ENCODE measurements around the gene KRT31.
"Not testable (repeated sequence)": the region's sequence is repeated elsewhere in the genome, so short reads cannot be mapped to it uniquely, and the experiment has no call there.

Gene KRT31

GRCh38 chr17:41383690-41384089 is 13.7 kb downstream of the KRT31 start:
- no peak for DNase-seq
- no peak for TF ChIP-seq CTCF (IDR thresholded peaks at IDR 0.05; ENCODE audit: low read depth, low read length, missing control alignments)
- in situ Hi-C loops (cut with HindIII; ENCODE audit: low pct_ligation_motif_present, low sequenced_read_pairs): no loop called here
- H3K27me3 ChIP-seq (replicated peaks): no peaks in the 10 kb centered on the region
- no peaks in the 10 kb centered on the region for H3K36me3 ChIP-seq (replicated peaks)
- H3K4me3 ChIP-seq (ENCODE audit: low read depth, low read length): no peak overlapping the region
- H3K27ac ChIP-seq: no peak overlapping the region

GRCh38 chr17:41382394-41382793 is 15.0 kb downstream of the KRT31 start:
- no peak overlapping the region for H3K27ac ChIP-seq
- no peak for DNase-seq

GRCh38 chr17:41381943-41382342 is 15.5 kb downstream of the KRT31 start, which contains the start of gene KRT34:
KRT34 (minus strand) TSS chr17:41382306; CDS start chr17:41382246, 60 bp downstream.
- H3K27ac ChIP-seq; DNase-seq; H3K36me3 ChIP-seq (replicated peaks); in situ Hi-C loops (cut with HindIII; ENCODE audit: low pct_ligation_motif_present, low sequenced_read_pairs); H3K27me3 ChIP-seq (replicated peaks); H3K4me3 ChIP-seq (ENCODE audit: low read depth, low read length): not testable (repeated sequence)

More at GRCh38 chr17:41382394-41382793, 15.0 kb downstream of the KRT31 start:
- H3K4me3 ChIP-seq (ENCODE audit: low read depth, low read length): no peak overlapping the region
- H3K36me3 ChIP-seq (replicated peaks): no peaks in the 10 kb centered on the region
- no peak for TF ChIP-seq CTCF (IDR thresholded peaks at IDR 0.05; ENCODE audit: low read depth, low read length, missing control alignments)
- H3K27me3 ChIP-seq (replicated peaks): no peaks in the 10 kb centered on the region
- in situ Hi-C loops (cut with HindIII; ENCODE audit: low pct_ligation_motif_present, low sequenced_read_pairs): no loop called here

GRCh38 chr17:41380091-41380490 is 17.3 kb downstream of the KRT31 start:
- peak; percentile 89 for DNase-seq
- H3K4me3 ChIP-seq (ENCODE audit: low read depth, low read length); H3K27me3 ChIP-seq (replicated peaks); H3K36me3 ChIP-seq (replicated peaks); in situ Hi-C loops (cut with HindIII; ENCODE audit: low pct_ligation_motif_present, low sequenced_read_pairs): not testable (repeated sequence)
- H3K27ac ChIP-seq: peak overlapping the region; percentile 72

- no peaks in the 10 kb centered on the region for H3K27me3 ChIP-seq (replicated peaks)
- no peak overlapping the region for H3K4me3 ChIP-seq (ENCODE audit: low read depth, low read length)
- DNase-seq: no peak
- in situ Hi-C loops (cut with HindIII; ENCODE audit: low pct_ligation_motif_present, low sequenced_read_pairs): no loop called here
- no peak overlapping the region for H3K27ac ChIP-seq
- no peaks in the 10 kb centered on the region for H3K36me3 ChIP-seq (replicated peaks)
- TF ChIP-seq CTCF (IDR thresholded peaks at IDR 0.05; ENCODE audit: low read depth, low read length, missing control alignments): no peak
These were observed 19.9 kb downstream of the KRT31 start for GRCh38 chr17:41377546-41377945.

- TF ChIP-seq CTCF (IDR thresholded peaks at IDR 0.05; ENCODE audit: low read depth, low read length, missing control alignments): no peak
- no peak within 1 kb of the TSS for H3K27ac ChIP-seq
- no peak for DNase-seq
- no peaks in the 10 kb centered on the region for H3K27me3 ChIP-seq (replicated peaks)
- H3K36me3 ChIP-seq (replicated peaks): no peaks in the 10 kb centered on the region
- in situ Hi-C loops (cut with HindIII; ENCODE audit: low pct_ligation_motif_present, low sequenced_read_pairs): no loop called here
- no peak within 1 kb of the TSS for H3K4me3 ChIP-seq (ENCODE audit: low read depth, low read length)
These were observed 27.7 kb downstream of the KRT31 start, which contains the start of gene KRT33B for GRCh38 chr17:41369713-41370112. KRT33B (minus strand) TSS chr17:41369813; CDS start chr17:41369750, 63 bp downstream.

- in situ Hi-C loops (cut with HindIII; ENCODE audit: low pct_ligation_motif_present, low sequenced_read_pairs): no loop called here
- TF ChIP-seq CTCF (IDR thresholded peaks at IDR 0.05; ENCODE audit: low read depth, low read length, missing control alignments): no peak
- DNase-seq: no peak
- no peak overlapping the region for H3K4me3 ChIP-seq (ENCODE audit: low read depth, low read length)
- no peaks in the 10 kb centered on the region for H3K36me3 ChIP-seq (replicated peaks)
- no peaks in the 10 kb centered on the region for H3K27me3 ChIP-seq (replicated peaks)
- H3K27ac ChIP-seq: no peak overlapping the region
These were observed 28.4 kb downstream of the KRT31 start for GRCh38 chr17:41369023-41369422.

Measured in brain microvascular endothelial cell (primary cell).